ENCODE measurements around the gene CLDND2. TPM values are rescaled to one million over a fixed set of nuclear protein-coding genes. Genes with fewer than 3 reads are reported as not detected.

The CLDND2 gene
- total RNA-seq, 4 donors from 2014 or later, result not detected

- no peaks in the 10 kb centered on the region for H3K4me1 ChIP-seq
- no peak for TF ChIP-seq POLR2A (IDR thresholded peaks at IDR 0.05)
- TF ChIP-seq CTCF (IDR thresholded peaks at IDR 0.05), result no peak
- DNase-seq, result no peak
- no peaks in the 10 kb centered on the region for H3K9me3 ChIP-seq
- no peaks in the 10 kb centered on the region for H3K36me3 ChIP-seq
- H3K4me3 ChIP-seq, result no peak within 1 kb of the TSS
- H3K27ac ChIP-seq, result no peak within 1 kb of the TSS
- H3K27me3 ChIP-seq, result no peaks in the 10 kb centered on the region
Observed at GRCh38 chr19:51387924-51388389, 19.2 kb upstream of the CLDND2 start, which contains the start of gene LIM2. LIM2 (minus strand) TSS chr19:51387974; CDS start chr19:51387443, 531 bp downstream.

- Histone ChIP-seq H3K27me3 (no peaks in the 10 kb centered on the region), H3K9me3 (no peaks in the 10 kb centered on the region), H3K4me3 (no peak overlapping the region), H3K4me1 (no peaks in the 10 kb centered on the region), H3K36me3 (no peaks in the 10 kb centered on the region), H3K27ac (no peak overlapping the region)
- no peak for DNase-seq
- TF ChIP-seq POLR2A (IDR thresholded peaks at IDR 0.05) (no peak), CTCF (IDR thresholded peaks at IDR 0.05) (no peak)
Observed at GRCh38 chr19:51386882-51387520, 18.2 kb upstream of the CLDND2 start.

- Histone ChIP-seq H3K9me3 (peaks cover 0 to 7% (median 0%) of the 10 kb centered on the region in 4 donors), H3K27me3 (no peaks in the 10 kb centered on the region), H3K4me1 (no peaks in the 10 kb centered on the region), H3K36me3 (no peaks in the 10 kb centered on the region), H3K27ac (no peak overlapping the region), H3K4me3 (no peak overlapping the region)
- TF ChIP-seq CTCF (IDR thresholded peaks at IDR 0.05) (no peak), POLR2A (IDR thresholded peaks at IDR 0.05) (no peak)
- DNase-seq, result no peak
Observed at GRCh38 chr19:51382004-51382403, 13.2 kb upstream of the CLDND2 start.

- peaks cover 0 to 7% (median 0%) of the 10 kb centered on the region in 4 donors for H3K9me3 ChIP-seq
- TF ChIP-seq CTCF (IDR thresholded peaks at IDR 0.05), result no peak
- no peak for TF ChIP-seq POLR2A (IDR thresholded peaks at IDR 0.05)
- H3K4me3 ChIP-seq, result no peak overlapping the region
- DNase-seq, result no peak
- no peaks in the 10 kb centered on the region for H3K4me1 ChIP-seq
- H3K27me3 ChIP-seq, result no peaks in the 10 kb centered on the region
- no peaks in the 10 kb centered on the region for H3K36me3 ChIP-seq
- H3K27ac ChIP-seq, result no peak overlapping the region
Observed at GRCh38 chr19:51380379-51380778, 11.6 kb upstream of the CLDND2 start.

GRCh38 chr19:51377422-51377821 is 8.6 kb upstream of the CLDND2 start:
- TF ChIP-seq POLR2A (IDR thresholded peaks at IDR 0.05), result no peak
- Histone ChIP-seq H3K9me3 (peaks cover 0 to 7% (median 0%) of the 10 kb centered on the region in 4 donors), H3K4me3 (no peak overlapping the region), H3K27me3 (no peaks in the 10 kb centered on the region), H3K36me3 (no peaks in the 10 kb centered on the region), H3K4me1 (no peaks in the 10 kb centered on the region), H3K27ac (no peak overlapping the region)
- no peak for DNase-seq

GRCh38 chr19:51375504-51376221 is 6.9 kb upstream of the CLDND2 start:
- no peak for DNase-seq
- no peaks in the 10 kb centered on the region for H3K27me3 ChIP-seq
- H3K4me1 ChIP-seq, result no peaks in the 10 kb centered on the region
- H3K4me3 ChIP-seq, result no peak overlapping the region
- no peaks in the 10 kb centered on the region for H3K36me3 ChIP-seq
- no peak overlapping the region for H3K27ac ChIP-seq
- H3K9me3 ChIP-seq, result no peaks in the 10 kb centered on the region
- TF ChIP-seq POLR2A (IDR thresholded peaks at IDR 0.05), result no peak

Data from Peyer's patch (tissue), 4 donors.